A549 (cell line): ENCODE measurements around the gene BPIFB2. TPM values are rescaled to one million over a fixed set of nuclear protein-coding genes. Genes with fewer than 3 reads are reported as not detected.

Experiments used
- ATAC-seq, 2 experiments: fragments of 200-7000 bp in 1 of 2; fragments of >200 bp in 1 of 2; cut with Nextera tagmentation in 1 of 2; cut with Tn5 transposase in 1 of 2; 3 replicates each; pipeline versions ENCODE4 v1.8.0 to v1.9.1; 2018 to 2020; ENCODE audit warnings: mild to moderate bottlenecking in 1 of 2, moderate library complexity in 1 of 2
- CTCF ChIA-PET: fragments of 300-600 bp; sonication (Branson Sonifier 250); formaldehyde crosslinking; extraction: SDS; loops from one replicate; lab custom pipeline; 2021; ENCODE audit warnings: antibody characterized with exemption, inconsistent platforms; lab: Yijun Ruan, JAX
- POLR2A ChIA-PET: fragments of 350-600 bp; formaldehyde crosslinking; extraction: SDS; loops from one replicate; lab custom pipeline; 2021; ENCODE audit warnings: antibody characterized with exemption, inconsistent platforms; lab: Yijun Ruan, JAX
- DNase-seq, 2 experiments: peaks; one replicate each; pipeline versions ENCODE4 v3.0.0 to v3.0.0-alpha.2; 2011 to 2016; ENCODE audit warnings: low read depth in 1 of 2, low spot score in 1 of 2
- FAIRE-seq: peaks from 2 replicates; lab custom pipeline; 2011; peaks lifted over from hg19 to GRCh38; lab: Jason Lieb, UNC
- H3K27ac ChIP-seq, 2 experiments: fragments of >200 bp; sonication (Bioruptor Twin); formaldehyde crosslinking; 3 replicates each; pipeline ENCODE4 v1.5.1; 2016 to 2017
- H3K4me1 ChIP-seq: fragments of >200 bp; sonication (Bioruptor Twin); formaldehyde crosslinking; 3 replicates; pipeline ENCODE4 v1.6.1; 2016
- H3K4me2 ChIP-seq: fragments of >200 bp; sonication (Bioruptor Twin); formaldehyde crosslinking; 3 replicates; pipeline ENCODE4 v1.6.1; 2016
- H3K4me3 ChIP-seq: fragments of >200 bp; sonication (Bioruptor Twin); formaldehyde crosslinking; 3 replicates; pipeline ENCODE4 v1.5.1; 2016
- H3K9me3 ChIP-seq: fragments of >200 bp; sonication (Bioruptor Twin); formaldehyde crosslinking; 3 replicates; pipeline ENCODE4 v1.6.1; 2016
- CBX8 ChIP-seq: fragments of 200-600 bp; sonication (generic); IDR thresholded peaks from 2 replicates; pipeline ENCODE4 v1.6.1; 2016
- CEBPB ChIP-seq, 2 experiments: fragments of >200 bp in 1 of 2; sonication (Bioruptor Twin) in 1 of 2; formaldehyde crosslinking in 1 of 2; IDR thresholded peaks; 2 replicates each; pipeline ENCODE4 v1.6.1; 2012 to 2016
- CHD2 ChIP-seq: fragments of 150-350 bp; IDR thresholded peaks from 2 replicates; pipeline ENCODE4 v1.6.1; 2014; ENCODE audit warnings: low read length; ENCODE audit not compliant: partially characterized antibody
- ELK1 ChIP-seq: fragments of 150-350 bp; IDR thresholded peaks from 2 replicates; pipeline ENCODE4 v1.6.1; 2014; ENCODE audit warnings: low read depth, mild to moderate bottlenecking, low read length
- ESRRA ChIP-seq: fragments of 150-350 bp; IDR thresholded peaks from 2 replicates; pipeline ENCODE4 v1.6.1; 2014; ENCODE audit warnings: mild to moderate bottlenecking, low read length, borderline replicate concordance
- HES2 ChIP-seq: fragments of >200 bp; sonication (Bioruptor Twin); formaldehyde crosslinking; IDR thresholded peaks from 2 replicates; pipeline ENCODE4 v1.6.1; 2016
- HMGXB4 ChIP-seq: fragments of 250-450 bp; sonication (Bioruptor Pico); IDR thresholded peaks from 2 replicates; pipeline ENCODE4 v1.5.0; 2021; ENCODE audit warnings: mild to moderate bottlenecking, moderate library complexity, borderline replicate concordance
- HOXA7 ChIP-seq: fragments of 250-450 bp; sonication (Bioruptor Pico); IDR thresholded peaks from 2 replicates; pipeline ENCODE4 v1.5.0; 2020; ENCODE audit warnings: mild to moderate bottlenecking, moderate library complexity
- HOXB13 ChIP-seq: fragments of 250-450 bp; sonication (Bioruptor Pico); IDR thresholded peaks from 2 replicates; pipeline ENCODE4 v1.5.0; 2020; ENCODE audit warnings: low read depth, mild to moderate bottlenecking, moderate library complexity
- HOXB5 ChIP-seq: fragments of 250-450 bp; sonication (Bioruptor Pico); IDR thresholded peaks from 2 replicates; pipeline ENCODE4 v1.5.0; 2020; ENCODE audit warnings: mild to moderate bottlenecking, moderate library complexity
- JUN ChIP-seq, 2 experiments: fragments of >200 bp; sonication (Bioruptor Twin); formaldehyde crosslinking; IDR thresholded peaks; 2 replicates in 1 of 2; 3 replicates in 1 of 2; pipeline ENCODE4 v1.6.1; 2016 to 2017
- KDM1A ChIP-seq: fragments of 200-600 bp; sonication (generic); IDR thresholded peaks from 2 replicates; pipeline ENCODE4 v1.6.1; 2016; ENCODE audit warnings: low read depth, mild to moderate bottlenecking
- MYC ChIP-seq: IDR thresholded peaks from 2 replicates; pipeline ENCODE4 v1.6.1; 2012; ENCODE audit warnings: mild to moderate bottlenecking, inconsistent platforms, low read length, improper control_type of control experiment, borderline replicate concordance
- NPAS2 ChIP-seq: fragments of 250-450 bp; sonication (Bioruptor Pico); IDR thresholded peaks from 2 replicates; pipeline ENCODE4 v1.8.0; 2022; ENCODE audit warnings: mild to moderate bottlenecking, moderate library complexity, borderline replicate concordance
- PBX3 ChIP-seq: IDR thresholded peaks from 2 replicates; pipeline ENCODE4 v1.6.1; 2012
- PHF8 ChIP-seq: fragments of 200-600 bp; sonication (generic); IDR thresholded peaks from 2 replicates; pipeline ENCODE4 v1.6.1; 2016; ENCODE audit warnings: low read depth, mild to moderate bottlenecking, antibody characterized with exemption, moderate library complexity, borderline replicate concordance
- RCOR1 ChIP-seq: fragments of 150-350 bp; IDR thresholded peaks from 2 replicates; pipeline ENCODE4 v1.6.1; 2014; ENCODE audit warnings: antibody characterized with exemption, low read length, low read depth
- RFX5 ChIP-seq: fragments of 450-650 bp; IDR thresholded peaks from 2 replicates; pipeline ENCODE4 v1.7.1; 2014; ENCODE audit warnings: antibody characterized with exemption, mild to moderate bottlenecking, moderate library complexity
- TFCP2L1 ChIP-seq: fragments of 250-450 bp; sonication (Bioruptor Pico); IDR thresholded peaks from 2 replicates; pipeline ENCODE4 v1.5.0; 2021; ENCODE audit warnings: mild to moderate bottlenecking
- USF2 ChIP-seq: fragments of 450-650 bp; IDR thresholded peaks from 2 replicates; pipeline ENCODE4 v1.6.1; 2014; ENCODE audit warnings: antibody characterized with exemption
- ZFP36 ChIP-seq: fragments of 450-650 bp; IDR thresholded peaks from 2 replicates; pipeline ENCODE4 v1.6.1; 2014; ENCODE audit warnings: borderline replicate concordance; ENCODE audit not compliant: partially characterized antibody
- ZNF302 ChIP-seq: fragments of 250-450 bp; sonication (Bioruptor Pico); IDR thresholded peaks from 2 replicates; pipeline ENCODE4 v1.9.0; 2021; ENCODE audit warnings: inconsistent platforms, mild to moderate bottlenecking, moderate library complexity
- ZSCAN20 ChIP-seq: fragments of 250-450 bp; sonication (Bioruptor Pico); IDR thresholded peaks from 2 replicates; pipeline ENCODE4 v1.8.0; 2022; ENCODE audit warnings: mild to moderate bottlenecking, moderate library complexity
- WGBS: methylation state at CpG from one replicate; pipeline ENCODE4 v1.1.6; 2017; ENCODE audit errors: missing lambda C conversion rate; 5-methylcytosine and 5-hydroxymethylcytosine counted together
- polyA plus RNA-seq, 4 experiments: library from polyadenylated mRNA; depleted of rRNA in 3 of 4; stranded (reverse); fragments of >200 nt; fragmentation: RNase III in 1 of 4; extraction: RNeasy Plus Mini Kit Qiagen cat#74134 plus additional on column Dnase treatment in 1 of 4; gene quantifications; 2 replicates in 3 of 4; 3 replicates in 1 of 4; pipeline ENCODE4 v1.2.3, GENCODE V29; 2011 to 2017

The BPIFB2 gene
- polyA plus RNA-seq, 2 of the 4 experiments (the other 2 are of a cell fraction): not detected

- ChIA-PET CTCF (no interaction called here), POLR2A (no interaction called here)
- Histone ChIP-seq H3K4me1 (no peaks in the 10 kb centered on the region), H3K9me3 (no peaks in the 10 kb centered on the region)
- TF ChIP-seq CBX8: no peak
- TF ChIP-seq CEBPB (IDR thresholded peaks at IDR 0.05): no peak
- TF ChIP-seq HMGXB4 (CRISPR knock-in tag): no peak
- TF ChIP-seq JUN (IDR thresholded peaks at IDR 0.05): no peak
- no peak for TF ChIP-seq RCOR1
- TF ChIP-seq ZNF302 (CRISPR knock-in tag): no peak
- no peak for TF ChIP-seq RFX5
- TF ChIP-seq ZSCAN20 (CRISPR knock-in tag): no peak
- TF ChIP-seq ELK1: no peak
- TF ChIP-seq CHD2: no peak
- TF ChIP-seq PHF8: no peak
- TF ChIP-seq HOXB5 (CRISPR knock-in tag): no peak
- TF ChIP-seq HOXB13 (CRISPR knock-in tag): no peak
- no peak for TF ChIP-seq TFCP2L1 (CRISPR knock-in tag)
- no peak for TF ChIP-seq HOXA7 (CRISPR knock-in tag)
- no peak for TF ChIP-seq ZFP36
- no peak for TF ChIP-seq ESRRA
- TF ChIP-seq MYC: no peak
- TF ChIP-seq HES2: no peak
- TF ChIP-seq KDM1A: no peak
- TF ChIP-seq, all 56 proteins: peak for 0
- Histone ChIP-seq H3K4me2 (no peak overlapping the region), H3K4me3 (no peak overlapping the region), H3K27ac (no peak overlapping the region)
- ATAC-seq (no peak), DNase-seq (no peak), FAIRE-seq (no peak)
- WGBS: 12% methylated on average over 7 of the region's 7 CpGs
Observed at GRCh38 chr20:33022694-33023438, 15.4 kb downstream of the BPIFB2 start.

GRCh38 chr20:33023439-33024242 lies 16.1 kb downstream of the BPIFB2 start:
- no peak for ATAC-seq
- POLR2A ChIA-PET: interaction anchor here (0.5 kb wide), 1 partner anchor 960 kb away, joined by 3 read pairs; no protein-coding TSS in a partner anchor
- no peak for DNase-seq
- TF ChIP-seq NPAS2 (CRISPR knock-in tag): no peak
- TF ChIP-seq ZNF302 (CRISPR knock-in tag): no peak
- TF ChIP-seq PBX3: no peak
- TF ChIP-seq USF2: no peak
- 22% methylated on average over 5 of the region's 6 CpGs for WGBS
- Histone ChIP-seq H3K4me3 (no peak overlapping the region), H3K4me1 (no peaks in the 10 kb centered on the region), H3K4me2 (no peak overlapping the region), H3K9me3 (no peaks in the 10 kb centered on the region), H3K27ac (no peak overlapping the region)
- no peak for FAIRE-seq
- CTCF ChIA-PET: no interaction called here
